Stimulated activated CD8-positive, alpha-beta memory T cell treated with anti-CD3 and anti-CD28 coated beads, Interleukin-15, amount 100 ng/mL, for 4 hours (primary cell): ENCODE results near the gene ITGB3.

ENCODE experiments used
- DNase-seq, 2 donors: peaks; one replicate each; pipeline ENCODE4 v3.0.0-alpha.2; 2020; ENCODE audit warnings: low read depth in 2 of 2

ITGB3 gene

DNA sequence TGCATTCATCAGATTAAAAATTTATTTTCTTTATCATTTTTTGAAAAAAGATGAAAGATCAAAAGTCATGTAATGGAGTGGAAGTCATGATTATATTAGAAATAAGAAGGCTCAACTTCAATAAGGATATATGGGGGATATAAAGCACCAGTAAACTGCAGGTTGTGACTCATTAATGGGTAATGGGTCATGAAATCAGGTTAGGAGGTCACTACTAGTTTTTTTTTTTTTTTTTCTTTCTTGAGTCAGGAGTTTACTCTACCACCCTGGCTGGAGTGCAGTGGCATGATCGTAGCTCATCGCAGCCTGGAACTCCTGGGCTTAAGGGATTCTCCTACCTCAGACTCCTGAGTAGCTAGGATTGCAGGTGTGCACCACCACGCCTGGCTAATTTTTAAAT lies 84.4 kb downstream of the ITGB3 start:
- no peak for DNase-seq

DNA sequence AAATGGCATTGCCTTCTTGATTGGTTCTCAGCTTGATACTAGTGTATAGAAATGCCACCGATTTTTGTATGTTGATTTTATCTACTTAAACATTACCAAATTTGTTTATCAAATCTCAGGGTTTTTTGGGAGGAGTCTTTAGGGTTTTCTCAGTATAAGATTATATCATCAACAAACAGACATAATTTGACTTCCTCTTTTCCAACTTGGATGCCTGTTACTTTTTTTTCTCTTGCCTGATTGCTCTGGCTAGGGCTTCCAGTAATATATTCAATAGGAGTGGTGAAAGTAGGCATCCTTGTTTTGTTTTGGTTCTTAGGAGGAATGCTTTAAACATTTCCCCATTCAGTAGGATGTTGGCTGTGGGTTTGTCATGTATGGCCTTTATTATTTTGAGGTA lies 99.2 kb downstream of the ITGB3 start:
- no peak for DNase-seq

DNA sequence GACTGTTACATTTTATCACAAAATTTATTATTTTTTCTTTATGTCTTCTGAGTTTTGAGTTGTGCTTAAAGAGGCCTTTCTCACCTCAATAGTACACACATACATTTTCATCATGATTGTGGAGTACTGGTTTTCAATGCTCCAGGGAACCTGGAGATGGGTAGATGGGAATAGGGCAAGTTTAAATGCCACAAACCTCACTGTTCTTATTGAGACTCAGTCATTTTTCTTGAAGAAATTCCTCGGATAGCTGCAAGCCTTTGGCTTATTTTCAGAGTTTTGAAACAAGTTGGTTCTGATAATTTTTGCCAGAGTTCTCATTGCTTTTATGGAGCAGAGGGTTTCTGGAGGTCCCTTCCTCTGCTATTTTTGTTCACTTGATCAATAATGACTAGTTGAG lies 105.0 kb downstream of the ITGB3 start:
- no peak for DNase-seq
